SKM-1 treated with dmso at 0.1 percent for 144 hours (cell line): ENCODE data around the gene PHF21A.
"Not testable (repeated sequence)": the region's sequence is repeated elsewhere in the genome, so short reads cannot be mapped to it uniquely, and the experiment has no call there.

Experiments
- DNase-seq: peaks from one replicate; lab custom pipeline; 2025; ENCODE audit not compliant: unreplicated experiment; lab: John Stamatoyannopoulos, UW

PHF21A gene

GRCh38 chr11:46036969-46037368 is 84.3 kb downstream of the PHF21A start:
- DNase-seq = no peak

- DNase-seq = no peak
Observed at GRCh38 chr11:46036009-46036408, 85.2 kb downstream of the PHF21A start.

- no peak for DNase-seq
Observed at GRCh38 chr11:46034041-46034440, 87.2 kb downstream of the PHF21A start.

GRCh38 chr11:46026606-46027293 is 94.5 kb downstream of the PHF21A start:
- DNase-seq = no peak

GRCh38 chr11:46020084-46020599 is 101.1 kb downstream of the PHF21A start:
- DNase-seq = no peak

- DNase-seq = no peak
Observed at GRCh38 chr11:46018651-46019050, 102.6 kb downstream of the PHF21A start.

GRCh38 chr11:46017341-46017740 is 103.9 kb downstream of the PHF21A start:
- no peak for DNase-seq

GRCh38 chr11:46015941-46016340 is 105.3 kb downstream of the PHF21A start:
- DNase-seq = no peak

GRCh38 chr11:46014168-46014567 is 107.1 kb downstream of the PHF21A start:
- not testable (repeated sequence) for DNase-seq

- DNase-seq = no peak
Observed at GRCh38 chr11:46012185-46012584, 109.1 kb downstream of the PHF21A start.

- DNase-seq = no peak
Observed at GRCh38 chr11:46010100-46010499, 111.2 kb downstream of the PHF21A start.

GRCh38 chr11:46009647-46010046 is 111.6 kb downstream of the PHF21A start:
- DNase-seq = no peak

- peak; percentile 58 for DNase-seq
Observed at GRCh38 chr11:46006418-46007070, 114.7 kb downstream of the PHF21A start.

- peak; percentile 81 for DNase-seq
Observed at GRCh38 chr11:46003572-46003971, 117.7 kb downstream of the PHF21A start.

- no peak for DNase-seq
Observed at GRCh38 chr11:46002189-46002588, 119.1 kb downstream of the PHF21A start.

- no peak for DNase-seq
Observed at GRCh38 chr11:46001448-46001914, 119.8 kb downstream of the PHF21A start.

- no peak for DNase-seq
Observed at GRCh38 chr11:45997599-45997998, 123.7 kb downstream of the PHF21A start.

- DNase-seq = no peak
Observed at GRCh38 chr11:45995342-45995734, 125.9 kb downstream of the PHF21A start.

- no peak for DNase-seq
Observed at GRCh38 chr11:45994371-45995341, 126.6 kb downstream of the PHF21A start.

- no peak for DNase-seq
Observed at GRCh38 chr11:45993531-45994001, 127.7 kb downstream of the PHF21A start.

GRCh38 chr11:45988921-45989320 is 132.3 kb downstream of the PHF21A start:
- DNase-seq = no peak
